PC-9 (cell line): ENCODE data around the gene MAP3K20. TPM values are rescaled to one million over a fixed set of nuclear protein-coding genes. Genes with fewer than 3 reads are reported as not detected.

Source experiments
- BruUV-seq: library from RNA; stranded (reverse); fragments of 400-500 nt; replicated peaks from 2 replicates; lab custom pipeline; 2021; lab: Mats Ljungman, UMichigan
- CTCF ChIA-PET: fragments of 300-600 bp; sonication (Branson Sonifier 250); formaldehyde crosslinking; loops from one replicate; lab custom pipeline; 2022; ENCODE audit warnings: antibody characterized with exemption; lab: Charles Lee
- POLR2A ChIA-PET: fragments of 300-600 bp; sonication (Branson Sonifier 250); formaldehyde crosslinking; loops from one replicate; lab custom pipeline; 2022; ENCODE audit warnings: antibody characterized with exemption; ENCODE audit not compliant: unreplicated experiment; lab: Charles Lee
- DNase-seq, 2 experiments: peaks; one replicate each; pipeline versions ENCODE4 v3.0.0 to v3.0.0-alpha.2; 2015 to 2022; ENCODE audit warnings: mixed read lengths in 1 of 2
- H2AFZ ChIP-seq: fragments of 200-600 bp; sonication (generic); 2 replicates; pipeline ENCODE4 v1.8.1; 2017; ENCODE audit warnings: antibody characterized with exemption
- H3F3A ChIP-seq: fragments of 200-600 bp; sonication (generic); 2 replicates; pipeline ENCODE4 v1.8.1; 2017; ENCODE audit warnings: antibody characterized with exemption, mild to moderate bottlenecking, low read depth; ENCODE audit not compliant: insufficient read depth
- H3K27ac ChIP-seq: fragments of 200-600 bp; sonication (generic); 2 replicates; pipeline ENCODE4 v1.6.1; 2016; ENCODE audit warnings: mixed run types
- H3K27me3 ChIP-seq: fragments of 200-600 bp; sonication (generic); 2 replicates; pipeline ENCODE4 v1.6.1; 2016; ENCODE audit warnings: low read depth, mixed run types; ENCODE audit not compliant: insufficient read depth
- H3K36me3 ChIP-seq: fragments of 200-600 bp; sonication (generic); 2 replicates; pipeline ENCODE4 v1.6.1; 2016; ENCODE audit warnings: low read depth, mixed run types
- H3K4me1 ChIP-seq: fragments of 200-600 bp; sonication (generic); replicated peaks from 2 replicates; pipeline ENCODE4 v1.6.1; 2016; ENCODE audit warnings: mixed run types; ENCODE audit not compliant: insufficient read depth
- H3K4me2 ChIP-seq: fragments of 200-600 bp; sonication (generic); 2 replicates; pipeline ENCODE4 v1.6.1; 2017; ENCODE audit warnings: mixed run types
- H3K4me3 ChIP-seq: fragments of 200-600 bp; sonication (generic); 2 replicates; pipeline ENCODE4 v1.6.1; 2016; ENCODE audit warnings: mixed run types
- H3K79me2 ChIP-seq: fragments of 200-600 bp; sonication (generic); 2 replicates; pipeline ENCODE4 v1.6.1; 2017; ENCODE audit warnings: low read depth, mixed run types
- H3K9me2 ChIP-seq: fragments of 200-600 bp; sonication (generic); 2 replicates; pipeline ENCODE4 v1.8.1; 2017; ENCODE audit warnings: mild to moderate bottlenecking; ENCODE audit not compliant: insufficient read depth
- H3K9me3 ChIP-seq: fragments of 200-600 bp; sonication (generic); 2 replicates; pipeline ENCODE4 v1.8.1; 2016; ENCODE audit warnings: low read depth; ENCODE audit not compliant: insufficient read depth
- H4K20me1 ChIP-seq: fragments of 200-600 bp; sonication (generic); 2 replicates; pipeline ENCODE4 v1.8.1; 2017; ENCODE audit not compliant: insufficient read depth
- CTCF ChIP-seq: fragments of 200-600 bp; sonication (generic); conservative IDR thresholded peaks from 2 replicates; pipeline ENCODE4 v1.6.1; 2017; ENCODE audit warnings: mixed run types, antibody characterized with exemption, mild to moderate bottlenecking, moderate library complexity
- EZH2 ChIP-seq: fragments of 200-600 bp; sonication (generic); IDR thresholded peaks from 2 replicates; pipeline ENCODE4 v1.8.0; 2017; ENCODE audit warnings: antibody characterized with exemption, low read depth
- intact Hi-C: fragments of 100-400 bp; cut with micrococcal nuclease; formaldehyde crosslinking; loops from one replicate; pipeline ENCODE4 v1.10.0; 2022; ENCODE audit not compliant: unreplicated experiment
- total RNA-seq: library from RNA; stranded (reverse); gene quantifications from 2 replicates; pipeline ENCODE4 v1.2.3, GENCODE V29; 2021

Gene MAP3K20
- total RNA-seq, 1 experiment from 2014 or later = 58.5 TPM

GRCh38 chr2:173221937-173222594 lies 146.4 kb downstream of the MAP3K20 start:
- intact Hi-C loops = no loop called here
- Histone ChIP-seq H3K27me3 (no peaks in the 10 kb centered on the region), H3K79me2 (no peaks in the 10 kb centered on the region), H3K27ac (no peak overlapping the region), H3K4me1 (no peaks in the 10 kb centered on the region), H3K36me3 (no peaks in the 10 kb centered on the region; the same call in 1 of the 2 replicates), H2AFZ (no peak overlapping the region), H3K4me3 (no peak overlapping the region), H3K4me2 (no peak overlapping the region), H3K9me3 (no peaks in the 10 kb centered on the region), H3K9me2 (no peaks in the 10 kb centered on the region), H4K20me1 (no peaks in the 10 kb centered on the region), H3F3A (no peaks in the 10 kb centered on the region)
- CTCF ChIA-PET = no interaction called here
- BruUV-seq = no TSS peak
- POLR2A ChIA-PET = no interaction called here
- TF ChIP-seq EZH2 = no peak
- no peak for TF ChIP-seq CTCF
- DNase-seq = no peak

- Histone ChIP-seq H3K4me2 (no peak overlapping the region), H3K9me3 (no peaks in the 10 kb centered on the region), H3K27ac (no peak overlapping the region), H3K27me3 (no peaks in the 10 kb centered on the region), H3F3A (no peaks in the 10 kb centered on the region), H3K4me3 (no peak overlapping the region), H2AFZ (no peak overlapping the region), H3K9me2 (no peaks in the 10 kb centered on the region), H3K36me3 (no peaks in the 10 kb centered on the region; the same call in 1 of the 2 replicates), H3K4me1 (no peaks in the 10 kb centered on the region), H4K20me1 (no peaks in the 10 kb centered on the region), H3K79me2 (no peaks in the 10 kb centered on the region)
- ChIA-PET CTCF (no interaction called here), POLR2A (interaction anchor here (0.6 kb wide), 1 partner anchor 445 kb away, joined by 4 read pairs; no protein-coding TSS in a partner anchor)
- TF ChIP-seq EZH2 (no peak), CTCF (no peak)
- no peak for DNase-seq
- BruUV-seq = no TSS peak
- intact Hi-C loops = no loop called here
Observed at GRCh38 chr2:173223871-173224270, 148.2 kb downstream of the MAP3K20 start.

- Histone ChIP-seq H3K9me3 (no peaks in the 10 kb centered on the region), H3K4me3 (no peak overlapping the region), H3K36me3 (no peaks in the 10 kb centered on the region), H2AFZ (no peak overlapping the region), H3K27me3 (no peaks in the 10 kb centered on the region), H4K20me1 (no peaks in the 10 kb centered on the region), H3K27ac (no peak overlapping the region), H3K79me2 (no peaks in the 10 kb centered on the region), H3K4me1 (no peaks in the 10 kb centered on the region), H3K4me2 (no peak overlapping the region), H3K9me2 (no peaks in the 10 kb centered on the region), H3F3A (no peaks in the 10 kb centered on the region)
- intact Hi-C loops = no loop called here
- CTCF ChIA-PET = interaction anchor here (0.6 kb wide), 1 partner anchor 714 kb away, joined by 18 read pairs; no protein-coding TSS in a partner anchor
- no TSS peak for BruUV-seq
- TF ChIP-seq CTCF = no peak
- no peak for TF ChIP-seq EZH2
- POLR2A ChIA-PET = no interaction called here
- no peak for DNase-seq
Observed at GRCh38 chr2:173226899-173227698, 151.5 kb downstream of the MAP3K20 start.
